Omental fat pad (tissue), 4 donors: ENCODE measurements around the gene CDH26. TPM values are rescaled to one million over a fixed set of nuclear protein-coding genes. Genes with fewer than 3 reads are reported as not detected.

Experiments
- ATAC-seq: fragments of 150-250 bp; one replicate; pipeline ENCODE4 v1.9.1; 2016; ENCODE audit warnings: mild to moderate bottlenecking, moderate library complexity; ENCODE audit not compliant: low FRiP score
- DNase-seq: peaks from one replicate; pipeline ENCODE4 v3.0.0-alpha.2; 2019; ENCODE audit warnings: low spot score
- CTCF ChIP-seq, 3 donors: fragments of 450-650 bp; IDR thresholded peaks; one replicate each; pipeline ENCODE4 v1.5.1; 2016 to 2017; ENCODE audit warnings: antibody characterized with exemption in 3 of 3, mild to moderate bottlenecking in 3 of 3, moderate library complexity in 2 of 3
- total RNA-seq, 4 donors: library from RNA; depleted of rRNA; stranded (reverse); fragments of >200 nt; gene quantifications; one replicate each; pipeline ENCODE4 v1.1.0, GENCODE V29; 2016

The CDH26 gene
- total RNA-seq, 4 donors from 2014 or later: 0.60 to 4.1 (median 1.6) TPM

GRCh38 chr20:60009826-60010616 lies 51.8 kb downstream of the CDH26 start:
- no peak for DNase-seq
- no peak for ATAC-seq
- TF ChIP-seq CTCF (IDR thresholded peaks at IDR 0.05): no peak

DNA sequence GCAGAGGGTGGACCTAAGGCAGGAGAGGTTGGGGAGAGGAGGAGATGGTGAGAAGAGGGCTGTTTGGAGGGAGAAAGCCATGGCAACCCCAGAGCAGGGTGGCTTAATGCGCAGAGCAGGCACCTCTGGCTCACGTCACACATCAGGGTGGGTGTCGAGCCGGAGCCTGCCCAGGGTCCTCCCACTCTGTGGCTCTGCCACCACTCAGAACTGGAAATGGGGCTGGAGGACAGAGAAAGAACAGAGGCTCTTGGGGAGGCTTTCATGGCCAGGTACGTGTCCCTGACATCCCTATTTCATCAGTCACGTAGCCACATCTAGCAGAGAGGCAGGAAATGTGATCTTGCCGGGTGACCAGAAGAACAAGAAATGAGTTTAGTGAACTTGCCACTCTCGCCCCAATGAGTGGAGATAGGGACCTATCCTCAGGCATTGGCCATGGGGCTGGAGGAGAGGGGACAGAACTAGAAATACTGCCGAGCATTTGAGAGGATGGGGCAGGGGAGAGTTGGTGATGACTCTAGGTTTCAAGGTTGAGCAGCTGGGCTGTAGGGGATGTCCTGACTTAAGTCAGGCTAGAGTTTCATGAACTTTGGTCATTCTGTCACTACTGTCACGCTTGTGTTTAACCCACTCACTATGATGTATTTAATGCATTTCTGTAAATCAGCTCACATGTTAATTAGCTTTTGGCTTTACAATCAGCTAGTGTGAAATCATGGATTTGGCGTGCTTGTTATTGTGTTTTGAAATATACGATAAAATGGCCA lies 52.7 kb downstream of the CDH26 start:
- DNase-seq (no peak), ATAC-seq (no peak)
- TF ChIP-seq CTCF (IDR thresholded peaks at IDR 0.05): no peak

DNA sequence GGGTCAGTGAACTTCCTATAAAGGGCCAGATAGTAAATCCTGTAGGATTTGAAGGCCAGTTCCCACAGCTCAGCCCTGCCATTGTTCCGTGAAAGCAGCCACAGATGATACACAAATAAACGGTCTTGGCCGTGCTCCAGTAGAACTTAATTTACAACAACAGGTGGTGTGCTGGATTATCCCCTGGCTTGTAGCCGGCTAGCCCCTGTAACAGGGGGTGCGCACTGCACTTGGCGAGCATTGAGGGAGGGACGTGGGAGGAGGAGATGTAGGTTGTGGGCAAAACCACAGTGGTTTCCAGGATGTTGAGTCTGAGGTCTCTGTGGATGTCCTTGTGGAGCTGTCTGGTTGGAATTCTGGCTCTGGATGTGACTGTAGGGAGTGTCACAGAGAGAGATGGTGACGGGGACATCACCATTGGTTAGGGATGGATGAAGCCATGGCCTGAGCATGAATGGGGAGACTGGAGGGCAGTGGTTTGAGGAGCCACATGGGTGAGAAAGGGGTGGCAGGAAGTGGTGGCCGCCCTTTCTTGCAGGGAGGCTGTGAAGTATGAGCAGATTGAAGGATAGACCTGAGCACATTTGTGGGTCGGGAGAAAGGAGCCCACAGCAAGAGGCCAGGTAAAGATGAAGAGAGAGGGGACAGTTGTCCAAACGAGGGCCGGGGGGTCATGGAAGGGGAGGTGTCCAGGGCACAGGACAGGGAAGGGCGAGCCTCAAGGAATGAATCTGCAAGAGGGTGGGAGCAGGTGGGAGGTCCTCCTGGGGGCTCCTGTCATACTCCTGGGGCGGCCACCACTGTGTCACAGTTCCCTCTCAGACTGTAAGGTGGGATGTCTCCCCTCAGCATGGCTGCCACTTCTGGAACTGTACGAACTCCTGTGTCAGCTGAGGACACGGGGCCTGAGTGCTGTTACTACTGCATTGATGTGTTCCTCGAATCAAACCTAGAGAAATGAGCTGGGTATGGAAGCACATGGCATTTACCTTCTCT lies 53.6 kb downstream of the CDH26 start:
- no peak for TF ChIP-seq CTCF (IDR thresholded peaks at IDR 0.05)
- DNase-seq (no peak), ATAC-seq (no peak)

GRCh38 chr20:60013296-60014139 lies 55.3 kb downstream of the CDH26 start:
- ATAC-seq: no peak
- no peak for TF ChIP-seq CTCF (IDR thresholded peaks at IDR 0.05)
- no peak for DNase-seq

- DNase-seq: no peak
- no peak for ATAC-seq
- TF ChIP-seq CTCF (IDR thresholded peaks at IDR 0.05): no peak
Observed at GRCh38 chr20:60016406-60016805, 58.2 kb downstream of the CDH26 start.

- ATAC-seq: no peak
Observed at GRCh38 chr20:60020251-60020650, 62.0 kb downstream of the CDH26 start.

More at GRCh38 chr20:60020251-60020650, 62.0 kb downstream of the CDH26 start:
- no peak for DNase-seq
- TF ChIP-seq CTCF (IDR thresholded peaks at IDR 0.05): no peak
